IPS-18c (cell line): ENCODE results near the gene GLT1D1.
"Not testable (repeated sequence)": the region's sequence is repeated elsewhere in the genome, so short reads cannot be mapped to it uniquely, and the experiment has no call there.

Experiments
- H3K4me3 ChIP-seq: 2 replicates; pipeline ENCODE4 v1.7.0; 2013; ENCODE audit warnings: low read depth, mild to moderate bottlenecking, low read length, moderate library complexity; ENCODE audit not compliant: insufficient read depth
- H3K9me3 ChIP-seq: one replicate; pipeline ENCODE4 v1.6.1; 2013; ENCODE audit warnings: mild to moderate bottlenecking, low read length, moderate library complexity; ENCODE audit not compliant: control insufficient read depth, insufficient read depth

The GLT1D1 gene

GRCh38 chr12:128818065-128819022, 34.9 kb upstream of the GLT1D1 start:
- Histone ChIP-seq H3K9me3 (no peaks in the 10 kb centered on the region), H3K4me3 (no peak overlapping the region)

- Histone ChIP-seq H3K9me3 (no peaks in the 10 kb centered on the region), H3K4me3 (no peak overlapping the region)
These were observed 33.8 kb upstream of the GLT1D1 start for GRCh38 chr12:128819293-128820144.

GRCh38 chr12:128820253-128820652, 33.0 kb upstream of the GLT1D1 start:
- Histone ChIP-seq H3K4me3 (no peak overlapping the region), H3K9me3 (no peaks in the 10 kb centered on the region)

GRCh38 chr12:128820723-128821432, 32.4 kb upstream of the GLT1D1 start:
- no peaks in the 10 kb centered on the region for H3K9me3 ChIP-seq
- H3K4me3 ChIP-seq = no peak overlapping the region

- Histone ChIP-seq H3K4me3 (peak overlapping the region; percentile 89), H3K9me3 (no peaks in the 10 kb centered on the region)
These were observed 29.9 kb upstream of the GLT1D1 start for GRCh38 chr12:128823216-128823915.

- no peaks in the 10 kb centered on the region for H3K9me3 ChIP-seq
- H3K4me3 ChIP-seq = peak within 1 kb of the TSS; percentile 92
These were observed 29.1 kb upstream of the GLT1D1 start, which contains the start of gene SLC15A4 for GRCh38 chr12:128823916-128824839. TSS of gene SLC15A4 (minus strand) at chr12:128823958. CDS start at chr12:128823943, 15 bp downstream.

GRCh38 chr12:128825835-128826234, 27.4 kb upstream of the GLT1D1 start:
- Histone ChIP-seq H3K4me3 (no peak overlapping the region), H3K9me3 (no peaks in the 10 kb centered on the region)

GRCh38 chr12:128827724-128828123, 25.6 kb upstream of the GLT1D1 start:
- H3K9me3 ChIP-seq = no peaks in the 10 kb centered on the region
- H3K4me3 ChIP-seq = no peak overlapping the region

GRCh38 chr12:128829861-128830504, 23.3 kb upstream of the GLT1D1 start:
- Histone ChIP-seq H3K9me3 (no peaks in the 10 kb centered on the region), H3K4me3 (no peak overlapping the region)

GRCh38 chr12:128830505-128830893, 22.8 kb upstream of the GLT1D1 start:
- no peak overlapping the region for H3K4me3 ChIP-seq

GRCh38 chr12:128833418-128833817, 19.9 kb upstream of the GLT1D1 start:
- H3K9me3 ChIP-seq = no peaks in the 10 kb centered on the region
- H3K4me3 ChIP-seq = no peak overlapping the region

More at GRCh38 chr12:128830505-128830893, 22.8 kb upstream of the GLT1D1 start:
- no peaks in the 10 kb centered on the region for H3K9me3 ChIP-seq

- H3K9me3 ChIP-seq, H3K4me3 ChIP-seq: not testable (repeated sequence)
These were observed 13.4 kb upstream of the GLT1D1 start for GRCh38 chr12:128839885-128840284.

- no peaks in the 10 kb centered on the region for H3K9me3 ChIP-seq
- H3K4me3 ChIP-seq = no peak overlapping the region
These were observed 12.3 kb upstream of the GLT1D1 start for GRCh38 chr12:128840862-128841468.

GRCh38 chr12:128842579-128842978, 10.7 kb upstream of the GLT1D1 start:
- H3K9me3 ChIP-seq = no peaks in the 10 kb centered on the region
- no peak overlapping the region for H3K4me3 ChIP-seq

- Histone ChIP-seq H3K4me3 (no peak overlapping the region), H3K9me3 (peaks cover 2% of the 10 kb centered on the region)
These were observed 9.7 kb upstream of the GLT1D1 start for GRCh38 chr12:128843538-128843937.
